Urinary bladder (tissue), 4 donors: Measurements from ENCODE around the gene IFNGR2. TPM values are rescaled to one million over a fixed set of nuclear protein-coding genes. Genes with fewer than 3 reads are reported as not detected.
"Not testable (repeated sequence)": the region's sequence is repeated elsewhere in the genome, so short reads cannot be mapped to it uniquely, and the experiment has no call there.

Experiments
- DNase-seq: peaks from one replicate; pipeline ENCODE4 v3.0.0-alpha.2; 2015; ENCODE audit errors: extremely low spot score
- H3K27ac ChIP-seq: one replicate; pipeline ENCODE4 v1.5.1; 2013; ENCODE audit warnings: low read depth, mild to moderate bottlenecking, moderate library complexity
- H3K36me3 ChIP-seq: one replicate; pipeline ENCODE4 v1.6.1; 2013; ENCODE audit warnings: mild to moderate bottlenecking, moderate library complexity; ENCODE audit not compliant: insufficient read depth
- H3K4me1 ChIP-seq: one replicate; pipeline ENCODE4 v1.6.1; 2013; ENCODE audit warnings: mild to moderate bottlenecking, moderate library complexity; ENCODE audit not compliant: insufficient read depth
- H3K4me3 ChIP-seq: one replicate; pipeline ENCODE4 v1.5.1; 2013; ENCODE audit warnings: low read depth, low read length
- WGBS: extraction: QIAGEN DNeasy Blood & Tissue Kit; methylation state at CpG from one replicate; pipeline ENCODE4 v1.1.7; 2013; 5-methylcytosine and 5-hydroxymethylcytosine counted together
- polyA plus RNA-seq: library from polyadenylated mRNA; stranded (reverse); fragments of 200-250 nt; gene quantifications from one replicate; pipeline ENCODE4 v1.2.3, GENCODE V29; 2013
- total RNA-seq: library from RNA; depleted of rRNA; stranded (reverse); fragments of >200 nt; gene quantifications from one replicate; pipeline ENCODE4 v1.2.3, GENCODE V29; 2014
- donor health status: healthy with polysubstance abuse.
- donor health status: healthy.

The IFNGR2 gene
- total and polyA plus RNA-seq, 2 donors: 64.8 to 71.9 TPM

DNA sequence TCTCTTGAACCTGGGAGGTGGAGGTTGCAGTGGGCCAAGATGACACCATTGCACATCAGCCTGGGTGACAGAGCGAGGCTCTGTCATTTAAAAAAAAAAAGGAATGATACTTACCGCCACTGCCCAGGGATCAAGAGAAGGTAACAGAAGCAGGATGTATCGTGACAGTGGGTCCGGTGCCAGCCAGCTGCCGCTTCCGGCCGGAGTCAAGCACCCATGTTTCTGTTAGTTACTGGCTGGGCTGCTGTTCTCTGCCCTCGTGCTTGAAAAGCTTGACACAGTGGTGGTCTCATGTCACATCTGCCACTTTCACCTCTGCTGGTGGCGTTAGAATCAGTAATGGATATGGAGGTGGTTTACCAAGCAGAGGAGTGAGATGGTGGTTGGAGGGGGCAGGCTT lies 21.0 kb downstream of the IFNGR2 start:
- H3K27ac ChIP-seq: no peak overlapping the region
- no peak overlapping the region for H3K4me3 ChIP-seq
- H3K4me1 ChIP-seq: no peaks in the 10 kb centered on the region
- H3K36me3 ChIP-seq: peaks cover 3% of the 10 kb centered on the region
- 96% methylated on average over 9 of the region's 9 CpGs for WGBS
- DNase-seq: no peak

DNA sequence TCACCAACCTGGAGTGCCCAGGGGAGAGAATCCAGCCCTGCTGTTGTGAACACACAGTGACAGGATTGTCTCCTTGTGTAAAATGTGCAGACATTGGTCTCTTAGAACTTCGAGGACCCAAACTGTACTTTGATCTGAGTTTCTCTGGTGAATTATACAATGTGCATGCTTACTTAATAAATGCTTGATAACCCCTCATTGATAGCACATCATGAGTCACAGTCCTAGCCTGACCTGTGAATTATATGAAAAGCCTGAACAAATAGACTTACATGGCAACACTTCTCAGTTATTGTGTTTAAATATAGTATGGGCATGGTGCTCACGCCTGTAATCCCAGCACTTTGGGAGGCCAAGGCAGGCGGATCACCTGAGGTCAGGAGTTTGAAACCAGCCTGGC lies 22.6 kb downstream of the IFNGR2 start:
- DNase-seq: no peak
- Histone ChIP-seq H3K4me1 (no peaks in the 10 kb centered on the region), H3K27ac (no peak overlapping the region), H3K4me3 (no peak overlapping the region), H3K36me3 (peaks cover 3% of the 10 kb centered on the region)
- 91% methylated on average over 3 of the region's 3 CpGs for WGBS

DNA sequence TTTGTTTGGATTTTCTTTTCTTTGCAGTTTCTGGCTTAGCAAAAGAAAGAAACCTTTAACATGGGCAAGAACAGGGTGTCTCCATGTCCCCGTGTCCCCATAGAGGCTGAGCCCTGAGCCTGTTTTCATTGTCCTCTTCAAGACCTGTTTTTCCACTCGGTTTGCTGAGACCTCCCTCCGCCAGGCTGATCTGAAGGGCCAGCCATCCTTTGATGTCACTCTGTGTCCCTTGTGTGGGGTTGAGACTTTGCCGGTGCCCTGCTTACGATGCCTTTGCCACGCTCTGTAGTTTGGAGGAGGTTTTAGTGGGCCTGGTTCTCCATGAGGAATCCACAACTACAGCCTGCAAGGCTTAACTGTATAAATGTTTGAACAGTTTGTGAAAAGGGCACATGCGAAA lies 23.8 kb downstream of the IFNGR2 start:
- no peak overlapping the region for H3K27ac ChIP-seq

DNA sequence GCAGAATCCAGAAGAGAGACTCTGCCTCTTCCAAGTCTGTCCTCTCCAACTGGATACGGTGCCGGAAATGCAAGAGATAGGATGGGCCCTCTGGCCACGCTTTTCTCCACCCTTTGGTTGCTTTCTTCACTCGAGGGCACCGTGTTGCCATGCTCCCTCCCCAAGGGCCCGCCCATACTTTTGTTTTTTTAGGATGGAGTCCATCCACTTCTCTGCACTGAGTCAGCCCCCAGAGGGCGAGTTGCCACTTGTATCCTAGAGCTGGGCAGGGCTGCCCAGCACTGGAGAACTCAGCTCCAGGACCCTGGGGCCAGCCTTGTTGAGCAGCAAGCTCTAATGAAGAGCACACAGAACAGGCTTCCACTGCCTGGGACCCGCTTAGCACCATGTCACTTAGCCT lies 25.5 kb downstream of the IFNGR2 start:
- 86% methylated on average over 8 of the region's 8 CpGs for WGBS
- Histone ChIP-seq H3K27ac (peak overlapping the region; percentile 3), H3K4me1 (peaks cover 1% of the 10 kb centered on the region), H3K36me3 (peaks cover 2% of the 10 kb centered on the region), H3K4me3 (no peak overlapping the region)
- no peak for DNase-seq

More for the DNA sequence above, 23.8 kb downstream of the IFNGR2 start:
- no peak overlapping the region for H3K4me3 ChIP-seq
- 84% methylated on average over 7 of the region's 7 CpGs for WGBS
- H3K4me1 ChIP-seq: peaks cover 1% of the 10 kb centered on the region
- no peak for DNase-seq
- peaks cover 3% of the 10 kb centered on the region for H3K36me3 ChIP-seq

DNA sequence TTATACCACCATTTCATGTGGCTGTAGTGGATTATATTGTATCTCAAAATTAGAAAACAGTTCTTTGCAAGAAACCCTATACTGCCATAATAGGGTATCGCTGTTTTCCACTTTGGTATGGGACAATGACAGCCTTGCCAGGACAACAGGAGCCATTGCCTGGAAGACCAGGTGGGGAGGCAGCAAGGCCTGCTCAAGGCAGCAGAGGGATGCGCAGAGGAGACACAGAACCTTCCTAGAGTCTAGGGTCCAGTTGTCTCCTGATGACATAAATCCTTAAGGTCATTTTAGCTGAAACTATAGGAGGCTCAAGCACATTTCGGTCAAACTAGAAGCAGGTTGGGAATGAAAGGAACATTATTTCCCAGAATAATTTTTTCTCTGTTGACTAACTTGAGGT lies 27.6 kb downstream of the IFNGR2 start:
- WGBS: over 99% methylated on average over 3 of the region's 3 CpGs
- no peak overlapping the region for H3K4me3 ChIP-seq
- peaks cover 1% of the 10 kb centered on the region for H3K4me1 ChIP-seq
- no peaks in the 10 kb centered on the region for H3K36me3 ChIP-seq
- DNase-seq: no peak
- no peak overlapping the region for H3K27ac ChIP-seq

DNA sequence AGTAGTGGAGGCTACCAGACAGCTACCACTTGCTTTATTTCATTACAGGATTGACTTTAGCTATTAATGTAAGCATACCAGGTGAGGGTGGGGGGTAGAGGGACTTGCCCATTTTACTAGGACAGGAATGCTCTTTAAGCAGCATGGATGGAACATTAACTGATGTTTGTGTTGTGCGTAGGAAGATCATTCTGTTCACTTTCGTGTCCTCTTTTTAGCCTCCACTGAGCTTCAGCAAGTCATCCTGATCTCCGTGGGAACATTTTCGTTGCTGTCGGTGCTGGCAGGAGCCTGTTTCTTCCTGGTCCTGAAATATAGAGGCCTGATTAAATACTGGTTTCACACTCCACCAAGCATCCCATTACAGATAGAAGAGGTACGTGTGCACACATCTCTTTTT lies 29.3 kb downstream of the IFNGR2 start:
- WGBS: 93% methylated on average over 6 of the region's 6 CpGs
- Histone ChIP-seq H3K27ac (no peak overlapping the region), H3K36me3 (no peaks in the 10 kb centered on the region), H3K4me1 (peaks cover 1% of the 10 kb centered on the region), H3K4me3 (no peak overlapping the region)
- no peak for DNase-seq

DNA sequence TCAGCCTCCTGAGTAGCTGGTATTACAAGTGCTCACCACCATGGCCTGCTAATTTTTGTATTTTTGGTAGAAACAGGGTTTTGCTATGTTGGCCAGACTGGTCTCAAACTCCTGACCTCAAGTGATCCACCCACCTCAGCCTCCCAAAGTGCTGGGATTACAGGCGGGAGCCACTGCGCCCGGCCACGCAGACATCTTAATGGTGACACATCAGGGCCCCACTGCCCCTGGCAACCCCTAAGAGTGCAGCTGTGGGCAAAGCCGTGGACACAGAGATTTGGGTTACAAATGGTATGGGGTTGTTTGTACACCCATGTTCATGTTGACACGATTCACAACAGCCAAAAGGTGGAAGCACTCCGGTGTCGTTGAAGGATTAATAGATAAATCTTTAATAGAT lies 29.8 kb downstream of the IFNGR2 start:
- 93% methylated on average over 8 of the region's 8 CpGs for WGBS

DNA sequence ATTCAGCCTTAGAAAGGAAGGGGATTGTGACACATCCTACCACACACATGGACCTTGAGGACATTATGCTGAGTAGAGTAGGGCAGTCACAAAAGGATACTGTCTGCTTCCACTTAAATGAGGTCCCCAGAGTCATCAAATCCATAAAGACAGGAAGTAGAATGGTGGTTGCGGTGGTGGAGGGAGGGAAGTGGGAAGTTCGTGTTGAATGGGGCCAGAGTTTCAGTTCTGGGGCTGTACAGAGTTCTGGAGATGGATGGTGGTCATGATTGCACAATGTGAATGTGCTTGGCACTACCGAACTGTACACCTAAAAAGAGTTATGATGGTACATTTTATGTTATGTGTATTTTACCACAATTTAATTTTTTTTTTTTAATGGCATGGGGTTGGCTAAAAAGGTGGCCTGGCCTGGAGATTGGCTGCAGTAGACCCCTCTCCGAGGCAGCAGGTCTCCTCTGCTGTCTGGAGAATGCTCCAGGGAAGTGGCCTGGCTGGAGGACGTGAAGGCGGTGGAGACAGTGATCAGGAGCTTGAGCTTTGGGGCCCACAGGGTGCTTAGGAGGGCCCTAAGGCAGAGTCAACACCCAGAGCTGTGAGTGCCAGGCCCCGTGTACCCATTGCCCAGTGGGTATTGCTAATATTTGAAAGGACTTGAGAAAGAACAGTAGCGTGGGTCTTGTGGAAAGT lies 30.4 kb downstream of the IFNGR2 start:
- no peak for DNase-seq
- Histone ChIP-seq H3K27ac (no peak overlapping the region), H3K4me3 (no peak overlapping the region), H3K4me1 (peaks cover 1% of the 10 kb centered on the region), H3K36me3 (no peaks in the 10 kb centered on the region)
- WGBS: 85% methylated on average over 8 of the region's 8 CpGs

More for the DNA sequence above, 29.8 kb downstream of the IFNGR2 start:
- H3K4me1 ChIP-seq: peaks cover 1% of the 10 kb centered on the region
- H3K36me3 ChIP-seq: no peaks in the 10 kb centered on the region
- no peak overlapping the region for H3K4me3 ChIP-seq
- no peak overlapping the region for H3K27ac ChIP-seq
- no peak for DNase-seq

DNA sequence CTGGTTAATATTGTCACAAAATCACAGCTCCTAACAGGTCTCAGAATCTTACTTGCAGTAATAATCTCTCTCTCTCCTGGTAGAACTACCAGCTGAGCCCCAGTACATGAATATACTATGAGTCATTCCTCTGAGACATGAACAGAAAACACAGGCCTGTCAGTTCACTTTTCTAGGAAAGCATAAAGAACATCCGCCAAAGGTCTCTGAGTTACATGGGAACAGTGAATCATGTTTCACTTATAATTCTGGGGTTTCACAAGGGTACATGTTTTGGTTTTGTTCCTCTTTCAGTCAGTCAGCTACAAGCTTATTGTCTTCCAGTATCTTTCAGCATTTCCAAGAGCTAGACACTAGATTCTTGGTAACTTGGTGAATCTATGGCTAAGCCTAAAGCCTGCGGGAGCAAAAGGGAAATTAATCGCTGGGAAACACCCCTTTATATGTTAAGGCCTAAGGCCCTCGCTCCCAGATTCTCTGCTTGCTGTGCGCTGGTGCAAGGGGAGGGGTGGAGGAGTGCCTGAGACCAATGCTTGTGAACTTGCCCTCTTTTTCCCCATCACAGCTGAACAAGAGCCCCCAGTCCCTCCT lies 31.7 kb downstream of the IFNGR2 start:
- Histone ChIP-seq H3K27ac (peak overlapping the region; percentile 38), H3K4me3 (no peak overlapping the region), H3K4me1 (peaks cover 1% of the 10 kb centered on the region), H3K36me3 (no peaks in the 10 kb centered on the region)
- DNase-seq: no peak
- 72% methylated on average over 5 of the region's 5 CpGs for WGBS

DNA sequence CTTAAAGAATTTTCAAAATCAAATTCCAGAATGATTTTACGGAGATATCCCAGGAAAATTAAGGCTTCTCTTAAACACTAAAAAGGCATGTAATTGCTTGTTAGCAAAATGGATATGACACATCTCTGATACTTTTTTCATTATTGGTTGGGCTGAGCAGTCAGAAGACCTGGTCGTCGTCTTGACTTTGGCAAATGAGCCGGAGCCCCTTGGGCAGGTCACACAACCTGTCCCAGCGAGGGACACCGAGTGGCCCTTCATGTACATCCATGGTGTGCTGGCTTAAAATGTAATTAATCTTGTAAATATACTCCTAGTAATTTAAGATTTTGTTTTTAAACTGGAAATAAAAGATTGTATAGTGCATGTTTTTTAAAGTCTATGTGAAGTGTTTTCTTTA lies 33.9 kb downstream of the IFNGR2 start:
- no peaks in the 10 kb centered on the region for H3K36me3 ChIP-seq
- WGBS: 75% methylated on average over 6 of the region's 6 CpGs
- H3K4me1 ChIP-seq: no peaks in the 10 kb centered on the region
- no peak overlapping the region for H3K4me3 ChIP-seq
- no peak for DNase-seq
- H3K27ac ChIP-seq: no peak overlapping the region

DNA sequence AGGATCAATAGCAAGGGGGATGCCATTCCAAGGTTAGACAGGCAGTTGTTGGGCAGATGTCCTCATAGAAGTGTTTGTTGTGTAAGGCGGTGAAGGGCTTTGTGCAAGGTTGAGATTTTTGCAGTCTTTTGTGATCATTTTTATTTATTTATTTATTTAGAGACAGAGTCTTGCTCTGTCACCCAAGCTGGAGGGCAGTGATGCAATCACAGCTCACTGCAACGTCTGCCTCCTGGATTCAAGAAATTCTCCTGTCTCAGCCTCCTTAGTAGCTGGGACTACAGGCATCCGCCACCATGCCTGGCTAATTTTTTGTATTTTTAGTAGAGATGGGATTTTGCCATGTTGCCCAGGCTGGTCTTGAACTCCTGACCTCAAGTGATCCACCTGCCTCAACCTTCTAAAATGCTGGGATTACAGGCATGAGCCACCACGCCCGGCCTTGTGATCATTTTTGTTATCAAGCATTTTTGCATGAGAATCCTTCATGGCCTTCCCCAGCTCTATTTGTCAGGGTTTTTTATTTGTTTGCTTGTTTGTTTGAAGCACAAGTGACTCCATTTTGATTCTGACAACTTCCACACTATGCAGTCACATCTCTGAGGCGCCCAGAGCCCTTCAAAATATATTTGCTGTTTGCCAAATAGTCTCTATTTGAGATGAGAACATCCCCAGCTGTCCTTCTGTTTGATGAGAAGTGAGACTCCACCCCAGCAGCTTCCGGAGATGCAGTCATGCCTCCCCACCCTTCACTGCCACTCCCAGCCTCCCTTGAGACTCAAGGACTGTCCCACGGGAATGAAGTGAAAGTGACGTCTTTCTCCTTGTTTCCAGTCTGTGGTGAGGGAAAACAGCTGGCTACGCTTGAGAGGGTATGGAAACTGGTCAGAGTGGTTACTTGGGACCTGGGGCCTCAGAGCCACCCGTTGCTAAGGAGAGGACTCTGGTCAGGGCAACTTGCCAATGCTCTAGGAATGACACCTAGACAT lies 38.6 kb downstream of the IFNGR2 start:
- H3K4me1 ChIP-seq: no peaks in the 10 kb centered on the region
- DNase-seq: no peak
- no peaks in the 10 kb centered on the region for H3K36me3 ChIP-seq
- 68% methylated on average over 11 of the region's 11 CpGs for WGBS
- no peak overlapping the region for H3K4me3 ChIP-seq
- no peak overlapping the region for H3K27ac ChIP-seq

DNA sequence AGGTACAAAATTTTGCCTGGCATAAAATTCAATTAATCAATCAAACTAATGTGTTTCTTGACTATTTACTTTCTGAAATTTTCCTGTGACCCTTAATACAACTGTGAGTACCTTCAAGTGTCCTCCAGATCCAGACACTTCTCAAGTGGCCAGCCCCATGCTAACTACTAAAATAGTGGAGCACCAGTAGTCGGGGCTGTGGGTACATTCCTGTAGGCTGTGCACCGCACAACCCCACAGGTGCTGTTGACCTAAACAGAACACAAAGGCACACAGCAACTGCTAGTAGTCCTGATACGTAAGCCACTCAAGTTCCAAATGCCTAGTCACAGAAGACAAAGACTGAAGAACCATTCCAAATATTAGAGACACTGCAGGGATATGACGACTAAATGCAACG lies 40.0 kb downstream of the IFNGR2 start:
- 79% methylated on average over 5 of the region's 5 CpGs for WGBS
- no peak overlapping the region for H3K27ac ChIP-seq
- H3K36me3 ChIP-seq: no peaks in the 10 kb centered on the region
- H3K4me1 ChIP-seq: no peaks in the 10 kb centered on the region
- H3K4me3 ChIP-seq: no peak overlapping the region
- DNase-seq: no peak

DNA sequence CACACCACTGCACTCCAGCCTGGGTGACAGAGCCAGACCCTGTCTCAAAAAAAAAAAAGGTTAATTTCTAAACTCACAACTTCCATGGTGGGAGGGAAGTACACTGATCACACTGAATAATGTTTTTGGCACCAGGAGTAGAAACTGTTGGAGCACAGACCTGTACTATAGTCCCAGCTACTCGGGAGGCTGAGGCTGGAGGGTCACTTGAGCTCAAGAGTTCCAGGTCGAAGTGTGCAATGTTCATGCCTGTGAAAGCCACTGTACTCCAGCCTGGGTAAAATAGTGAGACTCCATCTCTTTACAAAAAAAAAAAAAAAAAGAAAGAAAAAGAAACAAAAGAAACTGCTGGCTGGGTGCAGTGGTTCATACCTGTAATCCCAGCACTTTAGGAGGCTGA lies 41.3 kb downstream of the IFNGR2 start:
- Histone ChIP-seq H3K27ac (no peak overlapping the region), H3K4me3 (no peak overlapping the region), H3K4me1 (no peaks in the 10 kb centered on the region), H3K36me3 (no peaks in the 10 kb centered on the region)
- no peak for DNase-seq
- 58% methylated on average over 2 of the region's 2 CpGs for WGBS

DNA sequence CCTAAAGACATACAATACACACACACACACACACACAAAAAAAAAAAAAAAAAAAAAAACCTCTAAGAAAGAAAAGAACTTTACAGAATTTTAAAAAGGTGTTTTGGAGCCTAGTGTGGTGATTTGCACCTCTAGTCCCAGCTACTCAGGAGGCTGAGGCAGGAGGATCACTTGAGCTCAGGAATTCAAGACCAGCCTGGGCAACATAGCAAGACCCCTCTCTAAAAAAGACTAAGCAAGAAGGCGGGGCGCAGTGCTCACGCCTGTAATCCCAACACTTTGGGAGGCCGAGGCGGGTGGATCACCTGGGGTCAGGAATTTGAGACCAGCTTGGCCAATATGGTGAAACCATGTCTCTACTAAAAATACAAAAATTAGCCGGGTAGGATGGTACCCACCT lies 43.4 kb downstream of the IFNGR2 start:
- 96% methylated on average over 6 of the region's 6 CpGs for WGBS

More for the DNA sequence above, 43.4 kb downstream of the IFNGR2 start:
- not testable (repeated sequence) for DNase-seq, H3K27ac ChIP-seq, H3K36me3 ChIP-seq, H3K4me3 ChIP-seq, H3K4me1 ChIP-seq
